GM19372 (cell line): ENCODE measurements around the gene EI24.
"Not testable (repeated sequence)": the region's sequence is repeated elsewhere in the genome, so short reads cannot be mapped to it uniquely, and the experiment has no call there.

ENCODE experiments used
- ATAC-seq: cut with Tn5 transposase; IDR thresholded peaks from one replicate; pipeline ENCODE4 v1.9.1; 2021; ENCODE audit warnings: mild to moderate bottlenecking, low read depth, moderate library complexity; ENCODE audit not compliant: unreplicated experiment

The EI24 gene

GRCh38 chr11:125577181-125577580 lies 7.9 kb downstream of the EI24 start:
- not testable (repeated sequence) for ATAC-seq

- no peak for ATAC-seq
Measured at GRCh38 chr11:125578783-125579182, 9.5 kb downstream of the EI24 start.

GRCh38 chr11:125579811-125580210 lies 10.5 kb downstream of the EI24 start:
- ATAC-seq = no peak

GRCh38 chr11:125583496-125583895 lies 14.2 kb downstream of the EI24 start:
- no peak for ATAC-seq

GRCh38 chr11:125585487-125585886 lies 16.2 kb downstream of the EI24 start:
- no peak for ATAC-seq

- ATAC-seq = no peak
Measured at GRCh38 chr11:125586623-125587022, 17.3 kb downstream of the EI24 start.

GRCh38 chr11:125587480-125587879 lies 18.2 kb downstream of the EI24 start:
- ATAC-seq = no peak

- ATAC-seq = no peak
Measured at GRCh38 chr11:125588505-125588904, 19.2 kb downstream of the EI24 start.

- peak; percentile 17 for ATAC-seq
Measured at GRCh38 chr11:125591649-125592304, 22.5 kb downstream of the EI24 start.

- ATAC-seq = peak; percentile 94
Measured at GRCh38 chr11:125592305-125593113, 23.2 kb downstream of the EI24 start, which contains the start of gene STT3A. TSS of gene STT3A (plus strand) at chr11:125592852. CDS start at chr11:125595916, 3,064 bp downstream.

GRCh38 chr11:125593114-125593820 lies 24.0 kb downstream of the EI24 start:
- ATAC-seq = no peak

GRCh38 chr11:125594958-125595357 lies 25.7 kb downstream of the EI24 start:
- ATAC-seq = no peak

GRCh38 chr11:125600663-125601062 lies 31.4 kb downstream of the EI24 start:
- ATAC-seq = no peak

GRCh38 chr11:125603207-125603606 lies 33.9 kb downstream of the EI24 start:
- no peak for ATAC-seq

- ATAC-seq = no peak
Measured at GRCh38 chr11:125605417-125605816, 36.1 kb downstream of the EI24 start.

GRCh38 chr11:125609545-125609944 lies 40.3 kb downstream of the EI24 start:
- ATAC-seq = no peak

GRCh38 chr11:125618383-125618782 lies 49.1 kb downstream of the EI24 start:
- ATAC-seq = no peak

GRCh38 chr11:125621995-125622394 lies 52.7 kb downstream of the EI24 start:
- no peak for ATAC-seq

GRCh38 chr11:125623064-125623463 lies 53.8 kb downstream of the EI24 start:
- no peak for ATAC-seq

- ATAC-seq = no peak
Measured at GRCh38 chr11:125624756-125625213, 55.5 kb downstream of the EI24 start, which contains the start of gene CHEK1. TSS of gene CHEK1 (plus strand) at chr11:125625163. CDS start at chr11:125626769, 1,606 bp downstream.

GRCh38 chr11:125625225-125625629 lies 56.0 kb downstream of the EI24 start:
- no peak for ATAC-seq
